CD4-positive, CD25-positive, alpha-beta regulatory T cell (primary cell): ENCODE results near the gene UQCC5. TPM values are rescaled to one million over a fixed set of nuclear protein-coding genes. Genes with fewer than 3 reads are reported as not detected.
"Not testable (repeated sequence)": the region's sequence is repeated elsewhere in the genome, so short reads cannot be mapped to it uniquely, and the experiment has no call there.

ENCODE experiments used
- ATAC-seq, 2 donors: fragments of 150-1000 bp; cut with Tn5 transposase; one replicate each; pipeline ENCODE4 v1.10.0; 2021; ENCODE audit warnings: low read depth in 2 of 2, moderate number of reproducible peaks in 2 of 2, moderate library complexity in 1 of 2
- DNase-seq, 3 donors: peaks; one replicate each; pipeline versions ENCODE4 v3.0.0 to v3.0.0-alpha.2; 2012 to 2022; ENCODE audit warnings: mixed read lengths in 1 of 3
- H3K27ac ChIP-seq: one replicate; pipeline ENCODE4 v1.7.0; 2013; ENCODE audit warnings: mild to moderate bottlenecking, low read length; ENCODE audit not compliant: insufficient read depth, poor library complexity, severe bottlenecking
- H3K27me3 ChIP-seq: one replicate; pipeline ENCODE4 v1.7.0; 2013; ENCODE audit warnings: low read length; ENCODE audit not compliant: control insufficient read depth, insufficient read depth
- H3K36me3 ChIP-seq: one replicate; pipeline ENCODE4 v1.7.0; 2013; ENCODE audit warnings: mild to moderate bottlenecking, low read length, moderate library complexity; ENCODE audit not compliant: control insufficient read depth, insufficient read depth
- H3K4me1 ChIP-seq: 2 replicates; pipeline ENCODE4 v1.7.0; 2013; ENCODE audit warnings: mild to moderate bottlenecking, low read length; ENCODE audit not compliant: insufficient read depth, control insufficient read depth, poor library complexity, severe bottlenecking
- H3K4me3 ChIP-seq: one replicate; pipeline ENCODE4 v1.7.0; 2013; ENCODE audit warnings: low read depth, mild to moderate bottlenecking, low read length, moderate library complexity
- H3K9me3 ChIP-seq, 2 experiments: 1 replicate in 1 of 2; 2 replicates in 1 of 2; pipeline ENCODE4 v1.7.0; 2013; ENCODE audit warnings: low read length in 2 of 2, mild to moderate bottlenecking in 1 of 2, moderate library complexity in 1 of 2; ENCODE audit not compliant: control insufficient read depth in 2 of 2
- H3K27ac Mint-ChIP-seq, 3 donors: one replicate each; pipeline ENCODE4 v1.8.0; 2020 to 2022; ENCODE audit warnings: mild to moderate bottlenecking in 3 of 3, mixed read lengths in 3 of 3, moderate library complexity in 2 of 3
- H3K27me3 Mint-ChIP-seq: one replicate; pipeline ENCODE4 v1.8.0; 2022; ENCODE audit warnings: mild to moderate bottlenecking, mixed read lengths
- H3K36me3 Mint-ChIP-seq: one replicate; pipeline ENCODE4 v1.8.0; 2020; ENCODE audit warnings: mixed read lengths
- H3K4me1 Mint-ChIP-seq, 4 donors: one replicate each; pipeline ENCODE4 v1.8.0; 2020 to 2022; ENCODE audit warnings: mixed read lengths in 4 of 4, mild to moderate bottlenecking in 1 of 4
- H3K4me3 Mint-ChIP-seq, 4 donors: one replicate each; pipeline ENCODE4 v1.8.0; 2020 to 2022; ENCODE audit warnings: mild to moderate bottlenecking in 4 of 4, mixed read lengths in 4 of 4, moderate library complexity in 3 of 4
- H3K9me3 Mint-ChIP-seq, 7 donors: one replicate each; pipeline ENCODE4 v1.8.0; 2020 to 2022; ENCODE audit warnings: mixed read lengths in 7 of 7, mild to moderate bottlenecking in 3 of 7, moderate library complexity in 2 of 7
- polyA plus RNA-seq, 4 donors: library from polyadenylated mRNA; unstranded; fragments of 300-500 nt; fragmentation: Illumina TruSeq; gene quantifications; one replicate each; pipeline ENCODE4 v1.2.3, GENCODE V29; 2021
- total RNA-seq: library from RNA; stranded (reverse); gene quantifications from one replicate; pipeline ENCODE4 v1.2.3, GENCODE V29; 2022

Gene UQCC5
- total and polyA plus RNA-seq, 5 donors from 2014 or later: 4.5 to 27.9 (median 19.4) TPM

DNA sequence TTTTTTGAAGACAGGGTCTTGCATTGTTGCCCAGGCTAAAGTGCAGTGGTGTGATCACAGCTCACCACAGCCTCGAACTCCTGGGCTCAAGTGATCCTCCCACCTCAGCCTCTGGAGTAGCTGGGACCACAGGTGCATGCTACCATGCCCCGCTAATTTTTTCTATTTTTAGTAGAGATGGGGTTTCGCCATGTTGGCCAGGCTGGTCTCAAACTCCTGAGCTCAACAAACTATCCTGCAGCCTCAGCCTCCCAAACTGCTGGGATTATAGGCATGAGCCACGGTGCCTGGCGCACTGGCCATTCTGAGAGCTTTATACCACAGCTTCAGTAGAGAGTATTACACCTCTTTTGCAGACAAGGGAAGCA lies 9.8 kb upstream of the UQCC5 start:
- H3K27me3 Mint-ChIP-seq, H3K4me1 Mint-ChIP-seq, H3K27ac ChIP-seq, DNase-seq, H3K4me1 ChIP-seq, H3K9me3 ChIP-seq, H3K4me3 Mint-ChIP-seq, H3K27ac Mint-ChIP-seq, H3K36me3 Mint-ChIP-seq, H3K9me3 Mint-ChIP-seq, H3K4me3 ChIP-seq, H3K27me3 ChIP-seq, ATAC-seq, H3K36me3 ChIP-seq: not testable (repeated sequence)

- H3K36me3 Mint-ChIP-seq: no peaks in the 10 kb centered on the region
- no peak overlapping the region for H3K4me3 Mint-ChIP-seq
- H3K27ac Mint-ChIP-seq: no peak overlapping the region
Observed at GRCh38 chr3:52527039-52527731, 9.2 kb upstream of the UQCC5 start.

DNA sequence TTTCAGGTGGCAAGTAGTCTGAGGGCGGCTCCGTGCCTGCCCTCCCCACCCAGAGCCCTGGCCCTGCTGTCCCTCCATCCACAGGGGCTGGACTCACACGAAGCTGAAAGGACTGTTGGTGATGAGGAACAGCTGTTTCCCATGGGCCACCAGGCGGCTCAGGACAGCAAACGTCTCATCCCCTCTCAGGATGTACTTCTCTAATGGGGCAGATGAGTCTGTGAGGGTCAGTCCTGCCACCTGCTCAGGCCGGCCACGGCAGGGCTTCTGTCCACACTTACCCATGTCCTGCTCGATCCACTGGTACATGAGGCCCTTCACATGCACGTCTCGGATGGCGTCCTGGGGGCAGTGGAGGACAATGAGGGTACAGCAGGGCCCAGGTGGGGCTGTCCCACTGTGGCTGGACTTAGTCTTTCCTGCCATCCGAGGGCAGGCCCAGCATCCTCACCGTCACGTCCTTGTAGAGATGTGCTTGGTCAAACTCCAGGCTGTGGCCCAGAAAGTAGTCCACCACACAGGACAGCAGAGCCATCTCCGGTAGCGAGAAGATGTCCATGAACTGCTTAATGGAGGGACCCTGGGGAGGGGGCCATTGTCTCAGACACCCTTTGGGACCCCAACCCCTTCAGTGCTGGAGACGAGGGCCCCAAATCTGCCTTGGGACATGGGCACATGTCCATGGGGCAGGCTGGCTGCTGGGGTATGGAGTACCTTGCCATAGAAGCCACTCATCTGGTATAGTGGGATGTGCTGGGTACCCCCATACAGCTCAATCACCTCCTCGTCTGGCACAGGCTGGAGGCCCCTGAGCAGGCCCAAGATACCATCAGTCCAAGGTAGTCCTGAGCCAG lies 8.4 kb upstream of the UQCC5 start:
- no peaks in the 10 kb centered on the region for H3K36me3 ChIP-seq
- no peaks in the 10 kb centered on the region for H3K36me3 Mint-ChIP-seq
- H3K27me3 Mint-ChIP-seq: no peaks in the 10 kb centered on the region
- no peak overlapping the region for H3K4me3 Mint-ChIP-seq
- no peaks in the 10 kb centered on the region for H3K27me3 ChIP-seq
- peaks cover 0 to 2% (median 0%) of the 10 kb centered on the region in 7 donors for H3K9me3 Mint-ChIP-seq
- H3K27ac Mint-ChIP-seq: no peak overlapping the region
- H3K4me3 ChIP-seq: no peak overlapping the region
- ATAC-seq (no peak), DNase-seq (no peak)
- no peak overlapping the region for H3K27ac ChIP-seq
- H3K4me1 ChIP-seq: peaks cover 7% of the 10 kb centered on the region
- H3K4me1 Mint-ChIP-seq: peaks cover 0 to 6% (median 0%) of the 10 kb centered on the region in 4 donors
- H3K9me3 ChIP-seq: no peaks in the 10 kb centered on the region

More at GRCh38 chr3:52527039-52527731, 9.2 kb upstream of the UQCC5 start:
- Histone ChIP-seq H3K9me3 (no peaks in the 10 kb centered on the region), H3K27ac (no peak overlapping the region), H3K4me3 (no peak overlapping the region), H3K4me1 (no peaks in the 10 kb centered on the region), H3K27me3 (no peaks in the 10 kb centered on the region), H3K36me3 (no peaks in the 10 kb centered on the region)
- H3K4me1 Mint-ChIP-seq: peaks cover 0 to 2% (median 0%) of the 10 kb centered on the region in 4 donors
- peaks cover 0 to 2% (median 0%) of the 10 kb centered on the region in 7 donors for H3K9me3 Mint-ChIP-seq
- ATAC-seq: no peak
- DNase-seq: no peak
- H3K27me3 Mint-ChIP-seq: no peaks in the 10 kb centered on the region

DNA sequence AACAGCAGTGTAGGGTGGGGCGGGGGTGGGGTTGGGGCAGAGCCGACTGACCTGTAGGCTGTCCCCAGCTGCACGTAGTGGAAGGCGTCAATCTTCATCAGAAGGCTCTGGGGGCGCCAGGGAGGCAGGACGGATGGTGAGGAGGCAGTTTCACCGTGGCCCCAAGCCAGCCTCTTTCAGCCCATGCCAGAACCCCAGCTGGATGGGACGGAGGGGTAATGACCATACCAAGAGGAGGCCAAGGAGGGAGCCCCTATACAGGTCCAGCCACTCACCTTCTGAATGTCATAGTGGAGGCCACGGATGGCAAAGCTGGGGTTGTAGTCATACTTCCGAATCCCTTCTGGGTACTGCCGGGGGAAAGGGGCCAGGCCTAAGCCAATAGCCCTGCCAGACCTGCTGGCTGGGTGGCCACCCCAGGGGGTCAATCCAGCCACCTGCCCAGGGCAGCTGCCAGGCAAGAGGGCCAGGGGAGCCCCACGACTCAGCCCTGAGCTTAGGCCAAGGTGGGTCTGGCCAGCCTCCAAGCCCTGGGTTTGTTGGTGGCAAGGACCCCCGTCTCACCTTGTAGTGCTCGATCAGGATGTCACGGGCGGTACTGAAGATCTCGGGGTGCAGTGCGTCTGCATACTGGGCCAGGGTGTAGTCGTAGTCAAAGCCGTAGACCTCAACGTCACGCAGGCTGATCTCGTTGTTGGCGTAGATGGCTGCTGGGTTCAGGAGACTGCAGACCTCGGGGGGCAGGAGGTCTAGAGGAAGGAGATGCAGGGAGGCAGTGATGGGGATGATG lies 7.6 kb upstream of the UQCC5 start:
- Mint-ChIP-seq H3K36me3 (no peaks in the 10 kb centered on the region), H3K27me3 (no peaks in the 10 kb centered on the region), H3K9me3 (peaks cover 0 to 2% (median 0%) of the 10 kb centered on the region in 7 donors), H3K27ac (no peak overlapping the region), H3K4me3 (no peak overlapping the region), H3K4me1 (peaks cover 0 to 6% (median 0%) of the 10 kb centered on the region in 4 donors)
- no peaks in the 10 kb centered on the region for H3K27me3 ChIP-seq
- ATAC-seq (no peak), DNase-seq (no peak)
- H3K27ac ChIP-seq: no peak overlapping the region
- H3K36me3 ChIP-seq: no peaks in the 10 kb centered on the region
- no peak overlapping the region for H3K4me3 ChIP-seq
- H3K4me1 ChIP-seq: peaks cover 9% of the 10 kb centered on the region
- H3K9me3 ChIP-seq: no peaks in the 10 kb centered on the region

- no peaks in the 10 kb centered on the region for H3K27me3 Mint-ChIP-seq
- DNase-seq: no peak
- no peaks in the 10 kb centered on the region for H3K9me3 ChIP-seq
- H3K36me3 Mint-ChIP-seq: no peaks in the 10 kb centered on the region
- H3K27ac ChIP-seq: no peak overlapping the region
- H3K27ac Mint-ChIP-seq: peak overlapping the region in 1 of 3 donors; percentile 49
- H3K4me1 ChIP-seq: peaks cover 15% of the 10 kb centered on the region
- H3K4me3 ChIP-seq: no peak overlapping the region
- H3K27me3 ChIP-seq: no peaks in the 10 kb centered on the region
- H3K4me1 Mint-ChIP-seq: peaks cover 0 to 10% (median 0%) of the 10 kb centered on the region in 4 donors
- H3K36me3 ChIP-seq: no peaks in the 10 kb centered on the region
- no peak for ATAC-seq
- H3K9me3 Mint-ChIP-seq: peaks cover 0 to 2% (median 0%) of the 10 kb centered on the region in 7 donors
- H3K4me3 Mint-ChIP-seq: peak overlapping the region in 2 of 4 donors; percentile 42 to 43
Observed at GRCh38 chr3:52529376-52530333, 6.8 kb upstream of the UQCC5 start.

DNA sequence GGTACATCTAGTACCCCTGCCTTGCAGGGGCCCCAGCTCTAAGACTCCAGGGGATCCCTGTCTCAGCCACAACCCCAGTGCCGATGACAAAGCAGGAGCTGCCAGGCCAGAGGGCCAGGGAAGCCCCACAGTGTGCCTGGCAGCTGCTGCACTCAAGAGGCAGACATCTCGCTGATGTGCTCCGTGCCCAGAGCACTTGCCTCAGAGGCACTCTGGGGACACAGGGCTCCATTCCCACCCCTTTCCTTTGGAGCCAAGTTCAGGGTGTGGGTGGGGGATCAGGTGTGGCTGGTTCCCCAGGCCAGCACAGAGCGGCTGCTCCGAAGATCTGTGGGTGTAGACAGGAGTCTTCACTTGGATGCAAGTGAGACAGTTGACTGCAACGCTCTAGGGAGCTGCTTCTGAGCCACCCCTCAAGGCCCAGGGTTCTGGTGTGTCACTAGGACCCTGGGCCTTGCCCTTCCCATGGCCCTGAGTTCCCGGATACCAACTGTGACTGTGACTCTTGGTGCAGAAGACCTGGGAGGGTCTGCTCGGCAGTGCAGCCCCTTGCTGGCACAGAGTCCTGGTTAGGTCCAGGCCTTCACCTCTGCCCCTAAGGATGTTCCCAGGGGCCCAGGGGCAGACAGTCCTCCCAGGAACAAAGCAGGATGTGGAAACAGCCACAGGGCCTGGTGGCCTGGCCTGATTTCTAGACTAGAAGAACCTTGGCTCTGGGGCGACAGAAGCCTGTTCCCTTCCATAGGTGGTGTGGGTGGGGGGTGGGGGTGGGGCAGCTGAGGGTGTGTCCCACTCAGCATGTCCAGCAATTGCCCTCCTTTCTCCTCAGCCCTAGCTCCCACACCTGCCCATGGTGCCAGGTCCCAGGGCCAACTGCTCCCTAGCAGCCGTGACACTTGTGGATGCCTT lies 5.2 kb upstream of the UQCC5 start:
- Mint-ChIP-seq H3K4me3 (peak overlapping the region in 3 of 4 donors; percentile 51 to 81 (median 52)), H3K27ac (no peak overlapping the region), H3K4me1 (peaks cover 3 to 23% (median 9%) of the 10 kb centered on the region in 4 donors), H3K27me3 (no peaks in the 10 kb centered on the region), H3K9me3 (peaks cover 0 to 2% (median 0%) of the 10 kb centered on the region in 7 donors), H3K36me3 (no peaks in the 10 kb centered on the region)
- Histone ChIP-seq H3K9me3 (no peaks in the 10 kb centered on the region), H3K4me3 (no peak overlapping the region), H3K27me3 (no peaks in the 10 kb centered on the region), H3K36me3 (no peaks in the 10 kb centered on the region), H3K4me1 (peaks cover 21% of the 10 kb centered on the region), H3K27ac (no peak overlapping the region)
- ATAC-seq (no peak), DNase-seq (no peak)
